ENCODE results near the gene APBA1. TPM values are rescaled to one million over a fixed set of nuclear protein-coding genes. Genes with fewer than 3 reads are reported as not detected.
A peak's percentile ranks its signal among the peaks of the same experiment; 100 is the strongest.

APBA1 gene
- polyA plus RNA-seq, 1 donor from 2014 or later, result not detected

- Mint-ChIP-seq H3K4me3 (no peak overlapping the region), H3K27ac (no peak overlapping the region), H3K36me3 (no peaks in the 10 kb centered on the region), H3K27me3 (no peaks in the 10 kb centered on the region), H3K9me3 (no peaks in the 10 kb centered on the region), H3K4me1 (no peaks in the 10 kb centered on the region)
Observed at GRCh38 chr9:69433392-69433791, 238.8 kb downstream of the APBA1 start.

- Mint-ChIP-seq H3K9me3 (no peaks in the 10 kb centered on the region), H3K27ac (no peak overlapping the region), H3K4me3 (no peak overlapping the region), H3K36me3 (no peaks in the 10 kb centered on the region), H3K4me1 (no peaks in the 10 kb centered on the region), H3K27me3 (no peaks in the 10 kb centered on the region)
Observed at GRCh38 chr9:69432623-69433022, 239.5 kb downstream of the APBA1 start.

DNA sequence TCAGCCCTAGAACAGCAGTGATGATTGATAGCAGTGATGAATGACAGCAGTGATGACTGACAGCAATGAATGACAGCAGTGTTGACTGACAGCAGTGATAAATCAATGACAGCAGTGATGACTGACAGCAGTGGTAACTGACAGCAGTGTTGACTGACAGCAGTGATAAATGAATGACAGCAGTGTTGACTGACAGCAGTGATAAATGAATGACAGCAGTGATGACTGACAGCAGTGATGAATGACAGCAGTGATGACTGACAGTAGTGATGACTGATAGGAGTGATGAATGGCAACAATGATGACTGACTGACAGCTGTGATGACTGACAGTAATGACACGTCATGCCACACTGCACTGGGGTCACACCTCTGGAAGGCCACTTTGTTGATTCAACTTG lies 240.4 kb downstream of the APBA1 start:
- Mint-ChIP-seq H3K4me1 (no peaks in the 10 kb centered on the region), H3K27me3 (peaks cover 2% of the 10 kb centered on the region), H3K27ac (no peak overlapping the region), H3K4me3 (no peak overlapping the region), H3K36me3 (no peaks in the 10 kb centered on the region), H3K9me3 (no peaks in the 10 kb centered on the region)

GRCh38 chr9:69431203-69431602 lies 241.0 kb downstream of the APBA1 start:
- Mint-ChIP-seq H3K27me3 (peaks cover 2% of the 10 kb centered on the region), H3K4me1 (no peaks in the 10 kb centered on the region), H3K27ac (no peak overlapping the region), H3K36me3 (no peaks in the 10 kb centered on the region), H3K9me3 (no peaks in the 10 kb centered on the region), H3K4me3 (no peak overlapping the region)

DNA sequence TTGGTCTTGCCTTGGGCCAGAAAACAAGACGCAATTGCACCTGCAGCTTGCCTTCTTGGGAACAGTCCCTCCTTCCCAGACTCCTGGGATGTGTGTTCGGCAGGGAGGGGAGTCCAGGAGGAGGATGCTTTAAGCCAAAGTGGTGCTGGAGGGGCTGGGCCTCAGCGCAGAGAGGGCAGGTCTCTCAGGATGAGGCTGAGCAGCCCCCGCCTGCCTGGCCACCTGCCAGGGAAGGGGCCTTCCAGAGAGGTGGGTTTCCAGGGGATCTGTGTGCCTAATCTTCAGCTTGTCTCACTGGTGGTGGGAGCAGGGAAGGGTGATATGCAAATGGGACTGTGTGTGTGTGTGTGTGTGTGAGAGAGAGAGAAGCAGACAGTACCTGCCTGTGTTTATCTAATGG lies 242.0 kb downstream of the APBA1 start:
- Mint-ChIP-seq H3K27me3 (peaks cover 2% of the 10 kb centered on the region), H3K4me1 (peaks cover 0 to 2% (median 0%) of the 10 kb centered on the region in 3 donors), H3K9me3 (no peaks in the 10 kb centered on the region), H3K27ac (no peak overlapping the region), H3K36me3 (no peaks in the 10 kb centered on the region), H3K4me3 (no peak overlapping the region)

DNA sequence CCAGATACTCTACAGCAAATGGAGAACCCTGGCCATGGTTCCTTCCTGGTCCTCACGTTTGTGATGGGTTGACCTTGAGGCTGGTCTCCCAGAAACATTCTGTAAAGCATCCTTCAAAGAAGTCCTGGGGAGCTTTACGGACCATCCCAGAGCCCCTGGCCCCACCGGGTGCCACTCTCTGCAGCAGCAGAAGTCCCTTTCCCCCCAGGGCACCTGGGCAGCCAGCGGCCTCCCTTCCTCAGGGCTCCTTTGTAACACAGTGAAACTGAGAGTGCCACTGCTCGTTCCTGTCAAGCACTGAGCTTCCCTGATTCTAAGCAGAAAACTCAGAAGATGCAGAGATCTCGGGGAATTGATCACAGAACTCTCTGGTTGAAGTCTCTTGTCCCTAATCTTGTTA lies 242.9 kb downstream of the APBA1 start:
- Mint-ChIP-seq H3K27me3 (peaks cover 2% of the 10 kb centered on the region), H3K27ac (no peak overlapping the region), H3K9me3 (no peaks in the 10 kb centered on the region), H3K4me3 (no peak overlapping the region), H3K36me3 (no peaks in the 10 kb centered on the region), H3K4me1 (peaks cover 0 to 2% (median 0%) of the 10 kb centered on the region in 3 donors)

- Mint-ChIP-seq H3K36me3 (no peaks in the 10 kb centered on the region), H3K27me3 (peaks cover 2% of the 10 kb centered on the region), H3K27ac (no peak overlapping the region), H3K9me3 (no peaks in the 10 kb centered on the region), H3K4me1 (peaks cover 0 to 2% (median 0%) of the 10 kb centered on the region in 3 donors), H3K4me3 (no peak overlapping the region)
Observed at GRCh38 chr9:69428017-69428785, 244.0 kb downstream of the APBA1 start.

DNA sequence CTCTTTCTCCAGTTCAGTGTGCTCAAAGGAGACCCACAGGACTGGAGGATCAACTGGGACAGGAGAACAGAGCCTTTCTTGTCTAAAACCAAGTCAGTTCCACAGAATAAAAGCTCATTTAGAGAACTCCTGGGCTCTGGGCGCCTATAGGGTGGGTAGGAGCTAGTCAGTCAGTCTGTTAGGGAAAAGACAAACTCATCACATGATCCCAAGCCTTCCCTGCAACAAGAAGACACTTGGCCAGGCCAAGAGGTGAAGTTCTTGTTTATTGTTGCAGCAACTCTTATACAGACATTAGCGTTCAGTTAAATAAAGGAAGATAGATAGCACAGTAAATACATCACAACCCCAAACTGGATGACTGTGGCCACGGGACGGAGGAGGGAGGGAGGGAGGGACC lies 244.9 kb downstream of the APBA1 start:
- H3K36me3 Mint-ChIP-seq, result no peaks in the 10 kb centered on the region
- H3K27me3 Mint-ChIP-seq, result peaks cover 2% of the 10 kb centered on the region
- no peak overlapping the region for H3K4me3 Mint-ChIP-seq
- H3K9me3 Mint-ChIP-seq, result no peaks in the 10 kb centered on the region
- H3K4me1 Mint-ChIP-seq, result peaks cover 0 to 2% (median 0%) of the 10 kb centered on the region in 3 donors
- H3K27ac Mint-ChIP-seq, result no peak overlapping the region

- Mint-ChIP-seq H3K9me3 (no peaks in the 10 kb centered on the region), H3K36me3 (no peaks in the 10 kb centered on the region), H3K27ac (no peak overlapping the region), H3K27me3 (peaks cover 2% of the 10 kb centered on the region), H3K4me1 (peaks cover 0 to 2% (median 0%) of the 10 kb centered on the region in 3 donors), H3K4me3 (no peak overlapping the region)
Observed at GRCh38 chr9:69425136-69425801, 246.9 kb downstream of the APBA1 start.

DNA sequence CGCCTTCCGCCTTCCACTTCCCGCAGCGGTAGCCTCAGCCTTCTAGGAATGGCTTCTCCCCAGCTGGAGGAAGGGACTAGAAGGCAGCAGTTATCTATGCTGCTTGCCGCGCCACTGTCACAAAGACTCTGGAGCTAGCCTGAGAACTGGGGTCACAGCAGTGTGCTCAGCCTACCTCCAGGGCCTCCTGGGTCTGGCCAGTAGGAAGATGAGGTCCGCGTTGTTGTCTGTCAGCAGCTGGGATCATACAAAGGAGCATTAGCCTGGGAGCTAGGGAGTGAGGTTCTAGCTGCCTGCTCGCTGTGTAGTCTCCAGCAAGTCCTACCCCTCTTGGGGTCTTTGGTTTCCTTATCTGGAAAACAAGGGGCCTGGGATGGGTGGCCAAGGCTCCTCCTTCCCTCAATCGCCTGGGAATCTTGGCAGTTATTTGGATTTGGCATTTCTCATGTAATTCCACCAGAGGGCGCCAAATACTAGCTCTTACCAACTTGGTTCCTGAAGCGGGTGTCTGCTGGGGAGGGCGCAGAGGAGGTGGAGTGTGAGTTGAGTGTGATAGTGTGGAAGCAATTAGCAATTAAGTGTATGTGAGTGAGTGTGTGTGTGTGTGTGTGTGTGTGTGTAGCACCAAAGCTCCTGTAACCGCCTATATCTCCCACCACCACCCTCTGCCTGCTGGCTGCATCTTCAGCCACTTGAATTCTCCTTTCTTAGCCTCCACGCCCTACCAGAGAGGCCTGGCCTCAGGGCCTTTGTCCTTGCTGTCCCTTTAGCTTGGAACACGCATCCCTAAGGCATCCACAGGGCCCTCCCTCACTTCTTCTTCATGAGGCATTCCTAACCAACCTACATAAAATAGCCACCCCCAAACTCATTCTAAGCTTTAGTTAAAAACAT lies 250.0 kb downstream of the APBA1 start:
- no peaks in the 10 kb centered on the region for H3K9me3 Mint-ChIP-seq
- no peak overlapping the region for H3K4me3 Mint-ChIP-seq
- peaks cover 6% of the 10 kb centered on the region for H3K27me3 Mint-ChIP-seq
- no peak overlapping the region for H3K27ac Mint-ChIP-seq
- H3K36me3 Mint-ChIP-seq, result no peaks in the 10 kb centered on the region
- peaks cover 0 to 2% (median 0%) of the 10 kb centered on the region in 3 donors for H3K4me1 Mint-ChIP-seq

- H3K4me3 Mint-ChIP-seq, result no peak overlapping the region
- H3K9me3 Mint-ChIP-seq, result no peaks in the 10 kb centered on the region
- no peaks in the 10 kb centered on the region for H3K4me1 Mint-ChIP-seq
Observed at GRCh38 chr9:69420611-69421270, 251.4 kb downstream of the APBA1 start.

DNA sequence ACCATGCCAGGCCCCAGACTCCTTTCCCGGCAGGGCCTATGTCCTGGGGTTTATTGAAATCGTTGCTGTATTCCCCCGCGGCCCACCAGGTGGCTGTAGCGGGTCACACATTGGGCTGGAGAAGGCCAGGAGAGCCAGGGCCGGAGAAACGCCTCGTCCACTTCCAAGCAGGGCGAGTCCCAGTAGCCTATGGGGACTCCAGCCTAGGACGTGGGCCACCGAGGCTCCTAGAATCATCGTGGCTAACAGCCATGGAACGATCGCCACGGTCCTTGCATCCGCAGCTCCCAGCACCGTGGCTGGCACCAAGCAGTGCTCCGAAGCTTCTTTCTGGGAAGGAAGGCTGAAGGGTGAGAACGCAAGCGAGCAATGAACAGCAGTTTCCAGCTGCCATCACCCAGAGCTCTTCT lies 259.4 kb downstream of the APBA1 start:
- Mint-ChIP-seq H3K36me3 (peaks cover 1% of the 10 kb centered on the region), H3K4me3 (peak overlapping the region in 1 of 4 donors; percentile 53), H3K4me1 (peaks cover 0 to 1% (median 0%) of the 10 kb centered on the region in 3 donors), H3K27me3 (peaks cover 3% of the 10 kb centered on the region), H3K27ac (peak overlapping the region in 1 of 3 donors; percentile 39), H3K9me3 (peaks cover 0 to 2% (median 0%) of the 10 kb centered on the region in 3 donors)

More at GRCh38 chr9:69420611-69421270, 251.4 kb downstream of the APBA1 start:
- Mint-ChIP-seq H3K27ac (no peak overlapping the region), H3K27me3 (peaks cover 6% of the 10 kb centered on the region), H3K36me3 (no peaks in the 10 kb centered on the region)

DNA sequence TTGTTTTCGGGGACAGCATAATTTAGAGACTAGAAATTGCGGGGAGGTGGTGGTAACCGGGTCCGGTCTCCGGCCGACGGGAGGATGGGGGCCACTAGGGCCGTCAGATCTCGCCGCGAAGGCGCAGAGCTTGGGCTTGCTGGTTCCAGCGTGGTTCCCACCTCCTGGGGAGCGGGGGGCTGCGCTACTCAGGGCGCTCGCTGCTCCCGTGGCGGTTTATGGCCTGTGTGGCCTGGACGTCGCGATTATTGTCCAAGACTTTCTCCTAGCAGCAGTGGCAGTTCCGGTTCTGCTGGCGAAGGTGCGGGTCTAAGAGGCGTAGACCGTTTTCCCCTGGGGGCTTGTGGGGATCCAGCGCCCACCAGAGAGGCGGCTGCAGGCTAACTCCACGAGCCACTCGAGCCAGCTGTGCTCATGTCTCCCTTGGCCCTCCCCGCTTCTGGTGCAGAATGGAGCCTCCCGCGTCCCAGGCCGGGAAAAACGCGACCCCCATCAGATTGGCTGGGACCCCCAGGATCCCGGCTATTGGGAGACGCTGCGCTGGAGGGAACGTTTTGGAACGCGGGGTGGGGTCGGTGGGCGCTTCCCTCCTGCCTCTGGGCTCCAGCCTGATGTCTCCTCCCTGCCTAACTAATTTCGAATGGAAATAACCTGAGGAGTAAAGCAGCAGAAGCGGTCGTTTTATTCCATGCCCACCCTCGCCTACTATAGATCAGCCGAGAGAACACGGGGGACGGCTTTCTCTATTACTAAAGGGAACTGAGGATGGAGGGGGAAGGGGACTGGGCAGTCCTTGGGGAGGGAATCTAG lies 260.0 kb downstream of the APBA1 start:
- H3K27ac Mint-ChIP-seq, result no peak overlapping the region
- peaks cover 0 to 1% (median 0%) of the 10 kb centered on the region in 3 donors for H3K4me1 Mint-ChIP-seq
- peaks cover 1% of the 10 kb centered on the region for H3K36me3 Mint-ChIP-seq
- H3K27me3 Mint-ChIP-seq, result peaks cover 3% of the 10 kb centered on the region
- no peak overlapping the region for H3K4me3 Mint-ChIP-seq
- H3K9me3 Mint-ChIP-seq, result peaks cover 0 to 2% (median 0%) of the 10 kb centered on the region in 3 donors

GRCh38 chr9:69411246-69411645 lies 260.9 kb downstream of the APBA1 start:
- H3K27me3 Mint-ChIP-seq, result peaks cover 3% of the 10 kb centered on the region
- H3K36me3 Mint-ChIP-seq, result peaks cover 1% of the 10 kb centered on the region
- peaks cover 0 to 1% (median 0%) of the 10 kb centered on the region in 3 donors for H3K4me1 Mint-ChIP-seq
- no peak overlapping the region for H3K4me3 Mint-ChIP-seq
- H3K27ac Mint-ChIP-seq, result peak overlapping the region in 1 of 3 donors; percentile 3
- peaks cover 0 to 2% (median 0%) of the 10 kb centered on the region in 3 donors for H3K9me3 Mint-ChIP-seq
